HepG2 (cell line): ENCODE data around the gene C5orf15. TPM values are rescaled to one million over a fixed set of nuclear protein-coding genes. Genes with fewer than 3 reads are reported as not detected.

Experiments used
- CBX2 ChIP-seq, 2 experiments: fragments of 200-600 bp in 1 of 2; sonication (generic); formaldehyde crosslinking in 1 of 2; IDR thresholded peaks; 2 replicates each; pipeline versions ENCODE4 v1.7.0 to v1.8.1; 2018 to 2022; ENCODE audit warnings: low read depth in 2 of 2, low read length in 1 of 2, mild to moderate bottlenecking in 1 of 2, missing genetic modification reagents in 1 of 2
- CC2D1A ChIP-seq: sonication (generic); formaldehyde crosslinking; IDR thresholded peaks from 2 replicates; pipeline ENCODE4 v1.8.1; 2023; ENCODE audit warnings: mild to moderate bottlenecking, missing genetic modification reagents
- GLI4 ChIP-seq: sonication (generic); formaldehyde crosslinking; IDR thresholded peaks from 2 replicates; pipeline ENCODE4 v1.5.1; 2020; ENCODE audit warnings: missing genetic modification reagents, mild to moderate bottlenecking, moderate library complexity, borderline replicate concordance
- KMT2A ChIP-seq: sonication (generic); formaldehyde crosslinking; IDR thresholded peaks from 2 replicates; pipeline ENCODE4 v1.4.0; 2020; ENCODE audit warnings: missing genetic modification reagents
- NR2F1 ChIP-seq, 2 experiments: fragments of 450-650 bp in 1 of 2; formaldehyde crosslinking in 1 of 2; IDR thresholded peaks; 2 replicates each; pipeline versions ENCODE4 v1.5.0 to v1.6.1; 2016 to 2020; ENCODE audit warnings: mild to moderate bottlenecking in 1 of 2, missing compliant biosample characterization in 1 of 2, missing genetic modification reagents in 1 of 2, moderate library complexity in 1 of 2
- RXRB ChIP-seq: IDR thresholded peaks from 2 replicates; pipeline ENCODE4 v1.6.1; 2016; ENCODE audit warnings: borderline replicate concordance, missing genetic modification reagents, missing compliant biosample characterization
- SMAD1 ChIP-seq: sonication (generic); formaldehyde crosslinking; IDR thresholded peaks from 2 replicates; pipeline ENCODE4 v1.4.0; 2020; ENCODE audit warnings: missing genetic modification reagents, low read depth, mild to moderate bottlenecking, borderline replicate concordance
- YEATS2 ChIP-seq: sonication (generic); formaldehyde crosslinking; IDR thresholded peaks from 2 replicates; pipeline ENCODE4 v1.4.0; 2020; ENCODE audit warnings: missing genetic modification reagents, borderline replicate concordance
- ZNF367 ChIP-seq: sonication (generic); formaldehyde crosslinking; IDR thresholded peaks from 2 replicates; pipeline ENCODE4 v1.4.0; 2020; ENCODE audit warnings: missing genetic modification reagents, borderline replicate concordance
- ZNF432 ChIP-seq: sonication (generic); formaldehyde crosslinking; IDR thresholded peaks from 2 replicates; pipeline ENCODE4 v1.5.0; 2020; ENCODE audit warnings: missing genetic modification reagents, mild to moderate bottlenecking, borderline replicate concordance
- ZNF552 ChIP-seq: sonication (generic); formaldehyde crosslinking; IDR thresholded peaks from 2 replicates; pipeline ENCODE4 v1.9.0; 2022; ENCODE audit warnings: missing genetic modification reagents, mild to moderate bottlenecking, borderline replicate concordance
- ZNF558 ChIP-seq: sonication (generic); formaldehyde crosslinking; IDR thresholded peaks from 2 replicates; pipeline ENCODE4 v1.9.0; 2022; ENCODE audit warnings: mild to moderate bottlenecking, missing genetic modification reagents, borderline replicate concordance
- ZNF629 ChIP-seq: sonication (generic); formaldehyde crosslinking; conservative IDR thresholded peaks from 2 replicates; pipeline ENCODE4 v1.5.0; 2020; ENCODE audit warnings: missing genetic modification reagents
- polyA plus RNA-seq, 8 experiments: library from polyadenylated mRNA; depleted of rRNA in 3 of 8; stranded (reverse) in 7 of 8; unstranded in 1 of 8; fragments of >200 nt; fragmentation: Illumina TruSeq in 4 of 8; extraction: Trizol in 4 of 8; gene quantifications; 2 replicates each; pipeline versions ENCODE4 v1.2.1 to v1.2.3, GENCODE V29; 2011 to 2016; ENCODE audit warnings: low read depth in 4 of 8, missing spikeins in 1 of 8, mixed read lengths in 1 of 8; ENCODE audit not compliant: insufficient read depth in 1 of 8
- total RNA-seq, 5 experiments: library from RNA; depleted of rRNA; stranded (reverse); fragments of >200 nt; fragmentation: Illumina TruSeq; extraction: Trizol; gene quantifications; 2 replicates each; pipeline ENCODE4 v1.2.3, GENCODE V29; 2016; ENCODE audit warnings: low read depth in 1 of 5
- TF ChIP-seq, protein P1 (sequence below): IDR thresholded peaks from 2 replicates; pipeline ENCODE4 v1.6.1; 2016; ENCODE audit warnings: low read depth
- TF ChIP-seq, protein P2 (sequence below): sonication (generic); formaldehyde crosslinking; IDR thresholded peaks from 2 replicates; pipeline ENCODE4 v1.4.0; 2020; ENCODE audit warnings: mild to moderate bottlenecking, missing genetic modification reagents
- TF ChIP-seq, protein P3 (sequence below): sonication (generic); formaldehyde crosslinking; IDR thresholded peaks from 2 replicates; pipeline ENCODE4 v1.8.1; 2023; ENCODE audit warnings: mild to moderate bottlenecking, missing genetic modification reagents, borderline replicate concordance
- TF ChIP-seq, protein P4 (sequence below): sonication (generic); formaldehyde crosslinking; IDR thresholded peaks from 2 replicates; pipeline ENCODE4 v1.5.0; 2020; ENCODE audit warnings: missing genetic modification reagents
- TF ChIP-seq, protein P5 (sequence below): sonication (generic); formaldehyde crosslinking; IDR thresholded peaks from 2 replicates; pipeline ENCODE4 v1.5.0; 2020; ENCODE audit warnings: missing genetic modification reagents

Gene C5orf15
- total and polyA plus RNA-seq, 2 of the 13 experiments (the other 11 are each of a cell fraction or from before 2014, with no cell fraction given): 58.5 to 82.7 TPM

DNA sequence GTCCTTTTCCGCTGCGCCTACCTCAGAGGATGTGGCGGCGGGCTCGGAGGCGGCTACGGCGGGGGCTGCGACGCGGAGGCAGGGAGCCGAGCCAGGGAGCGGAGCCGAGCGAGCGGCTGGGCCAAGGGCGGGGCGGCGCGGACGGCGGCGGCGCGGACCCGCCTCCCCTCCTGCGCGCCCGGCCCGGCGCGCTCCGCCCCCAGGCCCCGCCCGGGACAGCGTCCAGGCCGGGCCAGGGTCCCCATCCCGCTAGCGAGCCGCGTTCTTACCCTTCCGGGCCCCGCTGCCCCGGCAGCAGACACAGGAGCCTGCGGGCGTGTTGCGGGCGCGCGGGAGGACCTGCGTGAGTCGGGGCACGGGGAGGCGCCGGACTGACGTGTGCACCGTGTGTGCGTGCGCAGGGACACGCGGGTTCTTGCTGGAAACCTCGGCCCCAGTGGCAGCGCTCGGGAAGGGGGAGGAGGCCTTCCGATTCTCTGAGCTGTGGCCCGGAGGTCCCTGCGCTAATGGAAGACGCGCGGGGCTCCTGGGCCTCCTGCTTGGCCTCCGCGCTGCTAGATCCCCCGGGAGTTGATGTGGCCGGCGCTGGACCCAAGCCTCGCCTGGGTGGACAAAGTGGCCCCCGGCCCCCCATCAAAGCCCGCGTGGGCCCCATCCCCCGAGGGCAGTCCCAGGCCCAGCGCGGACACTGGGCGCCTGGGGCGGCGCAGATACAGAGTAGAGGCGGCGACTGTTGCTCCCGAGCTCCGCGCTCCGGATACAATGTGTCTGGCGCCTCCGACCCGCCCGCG, 36.4 kb upstream of the C5orf15 start, which contains the start of gene VDAC1 (continued):
- TF ChIP-seq, protein P1, sequence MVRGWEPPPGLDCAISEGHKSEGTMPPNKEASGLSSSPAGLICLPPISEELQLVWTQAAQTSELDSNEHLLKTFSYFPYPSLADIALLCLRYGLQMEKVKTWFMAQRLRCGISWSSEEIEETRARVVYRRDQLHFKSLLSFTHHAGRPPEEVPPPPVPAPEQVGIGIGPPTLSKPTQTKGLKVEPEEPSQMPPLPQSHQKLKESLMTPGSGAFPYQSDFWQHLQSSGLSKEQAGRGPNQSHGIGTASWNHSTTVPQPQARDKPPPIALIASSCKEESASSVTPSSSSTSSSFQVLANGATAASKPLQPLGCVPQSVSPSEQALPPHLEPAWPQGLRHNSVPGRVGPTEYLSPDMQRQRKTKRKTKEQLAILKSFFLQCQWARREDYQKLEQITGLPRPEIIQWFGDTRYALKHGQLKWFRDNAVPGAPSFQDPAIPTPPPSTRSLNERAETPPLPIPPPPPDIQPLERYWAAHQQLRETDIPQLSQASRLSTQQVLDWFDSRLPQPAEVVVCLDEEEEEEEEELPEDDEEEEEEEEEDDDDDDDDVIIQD (CRISPR knock-in tag): no peak
- no peak for TF ChIP-seq CC2D1A
- TF ChIP-seq RXRB (CRISPR knock-in tag): peak; percentile 59
- no peak for TF ChIP-seq CBX2 (IDR thresholded peaks at IDR 0.05; ENCODE audit: low read depth, low read length)
- TF ChIP-seq CBX2 (CRISPR knock-in tag; IDR thresholded peaks at IDR 0.05; ENCODE audit: low read depth): no peak
- peak; percentile 58; the same call in 1 of the 2 replicates for TF ChIP-seq ZNF552 (CRISPR knock-in tag)
- TF ChIP-seq KMT2A: peak; percentile 55
- peak; percentile 75; the same call in 1 of the 2 replicates for TF ChIP-seq YEATS2 (CRISPR knock-in tag)
- TF ChIP-seq ZNF432: no peak
- TF ChIP-seq SMAD1 (CRISPR knock-in tag): peak; percentile 34; the same call in 1 of the 2 replicates
- TF ChIP-seq, protein P2, sequence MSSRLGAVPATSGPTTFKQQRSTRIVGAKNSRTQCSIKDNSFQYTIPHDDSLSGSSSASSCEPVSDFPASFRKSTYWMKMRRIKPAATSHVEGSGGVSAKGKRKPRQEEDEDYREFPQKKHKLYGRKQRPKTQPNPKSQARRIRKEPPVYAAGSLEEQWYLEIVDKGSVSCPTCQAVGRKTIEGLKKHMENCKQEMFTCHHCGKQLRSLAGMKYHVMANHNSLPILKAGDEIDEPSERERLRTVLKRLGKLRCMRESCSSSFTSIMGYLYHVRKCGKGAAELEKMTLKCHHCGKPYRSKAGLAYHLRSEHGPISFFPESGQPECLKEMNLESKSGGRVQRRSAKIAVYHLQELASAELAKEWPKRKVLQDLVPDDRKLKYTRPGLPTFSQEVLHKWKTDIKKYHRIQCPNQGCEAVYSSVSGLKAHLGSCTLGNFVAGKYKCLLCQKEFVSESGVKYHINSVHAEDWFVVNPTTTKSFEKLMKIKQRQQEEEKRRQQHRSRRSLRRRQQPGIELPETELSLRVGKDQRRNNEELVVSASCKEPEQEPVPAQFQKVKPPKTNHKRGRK (CRISPR knock-in tag): no peak
- no peak for TF ChIP-seq GLI4 (CRISPR knock-in tag)
- no peak for TF ChIP-seq ZNF629 (CRISPR knock-in tag)
- TF ChIP-seq ZNF558 (CRISPR knock-in tag): peak; percentile 81; the same call in 1 of the 2 replicates
- TF ChIP-seq, protein P3, sequence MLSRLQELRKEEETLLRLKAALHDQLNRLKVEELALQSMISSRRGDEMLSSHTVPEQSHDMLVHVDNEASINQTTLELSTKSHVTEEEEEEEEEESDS (CRISPR knock-in tag): 0 out of 2 replicates have a peak, but pooled peaks have one; percentile 50
- no peak for TF ChIP-seq NR2F1 (CRISPR knock-in tag; IDR thresholded peaks at IDR 0.05)
- TF ChIP-seq, protein P4, sequence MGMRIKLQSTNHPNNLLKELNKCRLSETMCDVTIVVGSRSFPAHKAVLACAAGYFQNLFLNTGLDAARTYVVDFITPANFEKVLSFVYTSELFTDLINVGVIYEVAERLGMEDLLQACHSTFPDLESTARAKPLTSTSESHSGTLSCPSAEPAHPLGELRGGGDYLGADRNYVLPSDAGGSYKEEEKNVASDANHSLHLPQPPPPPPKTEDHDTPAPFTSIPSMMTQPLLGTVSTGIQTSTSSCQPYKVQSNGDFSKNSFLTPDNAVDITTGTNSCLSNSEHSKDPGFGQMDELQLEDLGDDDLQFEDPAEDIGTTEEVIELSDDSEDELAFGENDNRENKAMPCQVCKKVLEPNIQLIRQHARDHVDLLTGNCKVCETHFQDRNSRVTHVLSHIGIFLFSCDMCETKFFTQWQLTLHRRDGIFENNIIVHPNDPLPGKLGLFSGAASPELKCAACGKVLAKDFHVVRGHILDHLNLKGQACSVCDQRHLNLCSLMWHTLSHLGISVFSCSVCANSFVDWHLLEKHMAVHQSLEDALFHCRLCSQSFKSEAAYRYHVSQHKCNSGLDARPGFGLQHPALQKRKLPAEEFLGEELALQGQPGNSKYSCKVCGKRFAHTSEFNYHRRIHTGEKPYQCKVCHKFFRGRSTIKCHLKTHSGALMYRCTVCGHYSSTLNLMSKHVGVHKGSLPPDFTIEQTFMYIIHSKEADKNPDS (CRISPR knock-in tag): peak; percentile 37; the same call in 1 of the 2 replicates
- TF ChIP-seq, protein P5, sequence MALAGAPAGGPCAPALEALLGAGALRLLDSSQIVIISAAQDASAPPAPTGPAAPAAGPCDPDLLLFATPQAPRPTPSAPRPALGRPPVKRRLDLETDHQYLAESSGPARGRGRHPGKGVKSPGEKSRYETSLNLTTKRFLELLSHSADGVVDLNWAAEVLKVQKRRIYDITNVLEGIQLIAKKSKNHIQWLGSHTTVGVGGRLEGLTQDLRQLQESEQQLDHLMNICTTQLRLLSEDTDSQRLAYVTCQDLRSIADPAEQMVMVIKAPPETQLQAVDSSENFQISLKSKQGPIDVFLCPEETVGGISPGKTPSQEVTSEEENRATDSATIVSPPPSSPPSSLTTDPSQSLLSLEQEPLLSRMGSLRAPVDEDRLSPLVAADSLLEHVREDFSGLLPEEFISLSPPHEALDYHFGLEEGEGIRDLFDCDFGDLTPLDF (CRISPR knock-in tag): peak; percentile 8
- TF ChIP-seq ZNF367 (CRISPR knock-in tag): no peak
